ENCODE results near the gene THRAP3.

The THRAP3 gene

DNA sequence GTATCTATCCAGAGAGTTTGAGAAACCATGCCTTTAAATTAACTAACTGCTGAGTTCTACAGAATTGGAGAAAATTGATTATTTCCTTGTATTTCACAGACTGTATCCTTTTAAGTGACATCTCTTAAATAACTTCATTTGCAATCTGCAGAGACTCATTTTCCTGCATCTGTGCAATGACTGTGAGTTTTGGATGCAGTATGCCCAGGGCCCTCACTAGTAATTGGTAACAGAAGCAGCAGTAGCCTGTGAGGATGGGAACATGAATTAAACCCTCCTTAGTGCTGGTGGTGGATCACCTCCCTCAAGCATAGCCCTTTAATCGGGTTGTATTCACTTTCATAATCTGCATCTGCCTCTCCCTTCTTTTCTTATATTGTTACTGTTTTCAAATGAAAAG is 60.3 kb downstream of the THRAP3 start:
- TF ChIP-seq POLR2A (IDR thresholded peaks at IDR 0.05; ENCODE audit: low read length) (no peak), GATA1 (IDR thresholded peaks at IDR 0.05; ENCODE audit: low read depth, low read length) (no peak)
- no peak for DNase-seq

DNA sequence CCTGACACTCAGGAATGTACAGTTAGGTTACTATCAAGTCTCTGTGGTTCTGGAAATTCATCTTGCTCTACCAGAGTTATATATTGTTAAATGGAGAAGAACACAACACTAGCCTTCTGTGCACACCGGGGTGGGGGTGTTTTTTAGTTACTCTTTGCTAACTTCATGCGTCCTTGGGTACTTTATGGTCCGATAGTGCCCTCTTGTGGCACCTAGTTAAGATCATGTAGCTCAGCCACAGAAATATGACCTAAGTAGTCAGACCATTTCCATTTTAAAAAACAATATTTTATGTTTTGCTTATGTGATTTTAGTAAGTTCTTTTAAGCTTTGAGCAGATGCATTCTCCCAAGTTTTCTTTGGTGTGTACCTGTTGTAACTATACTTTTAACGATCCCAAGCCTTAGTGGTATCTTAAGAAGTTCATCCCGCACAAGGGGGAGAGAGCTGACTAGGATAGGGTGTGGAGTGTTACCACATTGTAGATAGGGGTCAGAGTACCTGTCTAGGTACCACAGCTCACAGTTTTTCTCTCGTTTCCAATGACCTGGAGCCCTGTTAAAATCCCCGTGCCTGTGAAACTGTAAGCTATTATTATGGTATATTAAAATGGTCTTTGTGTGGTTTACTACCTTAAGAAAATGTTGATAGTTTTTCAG is 61.3 kb downstream of the THRAP3 start:
- TF ChIP-seq GATA1 (IDR thresholded peaks at IDR 0.05; ENCODE audit: low read depth, low read length) = no peak
- peak; percentile 89 to 94 for DNase-seq

DNA sequence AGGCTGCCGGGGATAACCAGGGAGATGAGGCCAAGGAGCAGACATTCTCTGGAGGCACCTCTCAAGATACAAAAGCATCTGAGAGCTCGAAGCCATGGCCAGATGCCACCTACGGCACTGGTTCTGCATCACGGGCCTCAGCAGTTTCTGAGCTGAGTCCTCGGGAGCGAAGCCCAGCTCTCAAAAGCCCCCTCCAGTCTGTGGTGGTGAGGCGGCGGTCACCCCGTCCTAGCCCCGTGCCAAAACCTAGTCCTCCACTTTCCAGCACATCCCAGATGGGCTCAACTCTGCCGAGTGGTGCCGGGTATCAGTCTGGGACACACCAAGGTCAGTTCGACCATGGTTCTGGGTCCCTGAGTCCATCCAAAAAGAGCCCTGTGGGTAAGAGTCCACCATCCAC is 62.6 kb downstream of the THRAP3 start:
- DNase-seq = no peak

DNA sequence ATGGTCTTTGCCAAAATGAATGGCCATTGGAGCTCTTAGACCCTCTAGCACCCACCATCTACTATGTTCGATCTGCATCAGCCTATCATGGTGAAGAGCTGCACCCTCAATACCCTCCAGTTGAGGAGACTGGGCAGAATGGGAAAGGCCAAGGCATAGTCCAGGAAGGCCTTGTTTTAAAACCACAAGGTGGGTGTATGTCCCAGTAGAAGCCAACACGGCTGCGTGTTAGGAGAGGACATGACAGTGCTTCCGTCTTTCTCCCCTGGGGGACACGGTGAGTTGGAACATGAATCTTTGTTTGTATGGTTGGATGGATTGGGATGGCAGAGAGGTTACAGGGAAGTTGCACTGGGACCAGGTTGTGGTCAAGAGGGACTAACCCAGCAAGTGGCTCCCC is 63.4 kb downstream of the THRAP3 start:
- no peak for DNase-seq
- TF ChIP-seq GATA1 (IDR thresholded peaks at IDR 0.05; ENCODE audit: low read depth, low read length) (no peak), POLR2A (IDR thresholded peaks at IDR 0.05; ENCODE audit: low read length) (no peak)

More for the DNA sequence above, 62.6 kb downstream of the THRAP3 start:
- TF ChIP-seq GATA1 (IDR thresholded peaks at IDR 0.05; ENCODE audit: low read depth, low read length) (no peak), POLR2A (IDR thresholded peaks at IDR 0.05; ENCODE audit: low read length) (no peak)

DNA sequence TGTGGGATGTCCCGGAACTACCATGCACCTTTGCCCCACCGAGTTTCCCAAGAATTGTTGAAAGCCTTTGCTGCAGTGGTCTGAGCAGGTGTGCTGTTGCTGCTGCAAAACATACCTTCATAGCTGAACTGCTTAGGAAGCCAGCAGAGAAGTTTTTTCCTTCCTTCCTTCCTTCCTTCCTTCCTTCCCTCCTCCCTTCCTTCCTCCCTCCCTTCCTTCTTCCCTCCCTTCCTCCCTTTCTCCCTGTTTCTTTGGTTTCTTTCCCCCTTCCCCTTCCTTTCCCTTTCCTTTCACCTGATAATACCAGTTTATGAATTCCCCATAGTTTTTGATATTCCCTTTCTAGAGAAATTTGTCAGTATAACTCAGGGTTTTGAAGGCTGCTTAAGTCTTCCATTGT is 71.1 kb downstream of the THRAP3 start:
- no peak for DNase-seq
- TF ChIP-seq GATA1 (IDR thresholded peaks at IDR 0.05; ENCODE audit: low read depth, low read length) (no peak), POLR2A (IDR thresholded peaks at IDR 0.05; ENCODE audit: low read length) (no peak)

DNA sequence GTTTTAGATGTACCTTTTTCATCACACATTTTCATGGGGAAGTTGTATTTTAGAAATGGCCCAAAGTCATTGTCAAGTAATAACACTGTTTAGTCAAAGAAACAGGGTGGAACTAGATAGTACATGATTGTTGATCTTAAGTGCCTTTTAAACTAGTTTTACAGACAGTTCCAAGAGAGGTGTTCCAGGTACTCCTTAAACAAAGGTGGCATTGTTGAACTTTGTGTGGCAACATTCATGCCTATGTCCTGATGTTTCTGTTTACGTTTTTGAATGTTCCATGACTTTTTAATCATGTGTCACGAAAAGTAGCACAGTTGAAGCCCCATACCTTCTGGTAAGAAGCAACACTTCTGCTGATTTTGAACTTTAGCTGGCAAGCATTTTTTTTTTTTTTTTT is 72.8 kb downstream of the THRAP3 start:
- no peak for TF ChIP-seq GATA1 (IDR thresholded peaks at IDR 0.05; ENCODE audit: low read depth, low read length)
- TF ChIP-seq POLR2A (IDR thresholded peaks at IDR 0.05; ENCODE audit: low read length) = no peak
- no peak for DNase-seq

DNA sequence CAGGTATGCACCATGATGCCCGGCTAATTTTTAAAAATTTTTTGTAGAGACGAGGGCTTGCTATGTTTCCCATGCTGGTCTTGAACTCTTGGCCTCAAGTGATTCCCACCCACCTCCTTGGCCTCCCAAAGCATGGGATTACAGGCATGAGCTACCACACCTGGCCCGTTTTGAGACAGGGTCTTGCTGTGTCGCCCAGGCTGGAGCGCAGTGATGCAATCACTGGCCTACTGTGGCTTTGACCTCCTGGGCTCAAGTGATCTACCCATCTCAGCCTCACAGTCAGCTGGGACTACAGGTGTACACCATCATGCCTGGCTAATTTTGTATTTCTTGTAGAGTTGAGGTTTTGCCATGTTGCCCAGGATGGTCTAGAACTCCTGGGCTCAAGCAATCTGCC is 74.4 kb downstream of the THRAP3 start:
- no peak for DNase-seq
- TF ChIP-seq GATA1 (IDR thresholded peaks at IDR 0.05; ENCODE audit: low read depth, low read length) (no peak), POLR2A (IDR thresholded peaks at IDR 0.05; ENCODE audit: low read length) (no peak)

DNA sequence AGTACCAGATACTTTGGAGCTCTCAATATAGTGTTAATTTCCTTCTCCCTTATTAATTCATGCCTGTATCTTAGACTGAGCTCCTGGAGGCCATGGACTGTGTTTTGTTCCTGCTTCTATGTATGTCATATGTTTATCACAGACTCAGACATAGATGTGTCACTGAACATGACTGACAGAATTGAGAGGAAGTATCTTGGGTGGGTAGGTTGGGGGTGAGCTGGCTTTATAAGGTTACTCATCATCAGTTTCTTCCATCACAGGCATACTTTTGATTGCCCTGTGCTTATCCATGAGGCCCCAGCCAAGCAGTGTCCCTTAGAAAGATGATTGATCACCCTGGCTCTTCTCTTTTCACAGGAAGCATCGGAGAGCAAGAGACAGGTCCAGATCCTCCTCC is 76.3 kb downstream of the THRAP3 start:
- peak; percentile 16 to 69 for DNase-seq
- TF ChIP-seq GATA1 (IDR thresholded peaks at IDR 0.05; ENCODE audit: low read depth, low read length) (no peak), POLR2A (IDR thresholded peaks at IDR 0.05; ENCODE audit: low read length) (no peak)

DNA sequence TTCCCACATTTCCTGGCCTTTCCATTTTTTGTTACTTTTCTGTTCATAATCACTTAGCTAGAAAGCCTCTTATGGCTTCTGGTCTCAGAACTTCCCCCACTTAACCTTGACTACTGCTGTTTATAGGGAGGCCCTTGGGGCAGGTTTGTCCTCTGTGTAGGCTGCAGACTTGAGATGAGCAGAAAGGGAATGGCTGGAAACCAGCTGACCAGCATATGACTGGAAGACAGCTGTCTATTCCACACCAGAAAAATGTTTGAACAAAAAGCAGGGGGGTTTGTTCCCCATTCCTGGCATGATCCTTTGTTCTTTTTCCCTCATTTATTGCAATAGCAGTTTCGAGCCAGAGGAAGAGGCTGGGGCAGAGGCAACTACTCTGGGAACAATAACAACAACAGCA is 77.0 kb downstream of the THRAP3 start:
- TF ChIP-seq POLR2A (IDR thresholded peaks at IDR 0.05; ENCODE audit: low read length) (no peak), GATA1 (IDR thresholded peaks at IDR 0.05; ENCODE audit: low read depth, low read length) (no peak)
- DNase-seq = no peak

DNA sequence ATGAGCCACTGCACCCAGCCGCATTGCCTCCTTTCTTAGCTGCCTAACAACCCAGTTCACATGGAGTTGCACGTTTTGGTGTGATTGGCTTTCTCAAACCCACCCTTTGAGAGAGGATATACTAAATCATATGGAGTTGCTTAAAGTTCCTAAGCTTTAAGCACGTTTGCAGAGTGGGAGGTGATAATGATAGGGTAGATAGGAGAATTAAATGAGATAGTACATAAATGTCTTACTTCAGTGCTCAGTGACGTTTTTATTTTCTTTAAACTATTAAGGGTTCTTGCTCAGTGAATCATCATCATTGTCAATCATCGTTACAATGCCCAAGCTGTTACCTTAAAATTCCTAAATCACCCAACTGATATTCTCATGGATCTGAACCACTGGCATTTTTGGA is 79.0 kb downstream of the THRAP3 start:
- no peak for DNase-seq

DNA sequence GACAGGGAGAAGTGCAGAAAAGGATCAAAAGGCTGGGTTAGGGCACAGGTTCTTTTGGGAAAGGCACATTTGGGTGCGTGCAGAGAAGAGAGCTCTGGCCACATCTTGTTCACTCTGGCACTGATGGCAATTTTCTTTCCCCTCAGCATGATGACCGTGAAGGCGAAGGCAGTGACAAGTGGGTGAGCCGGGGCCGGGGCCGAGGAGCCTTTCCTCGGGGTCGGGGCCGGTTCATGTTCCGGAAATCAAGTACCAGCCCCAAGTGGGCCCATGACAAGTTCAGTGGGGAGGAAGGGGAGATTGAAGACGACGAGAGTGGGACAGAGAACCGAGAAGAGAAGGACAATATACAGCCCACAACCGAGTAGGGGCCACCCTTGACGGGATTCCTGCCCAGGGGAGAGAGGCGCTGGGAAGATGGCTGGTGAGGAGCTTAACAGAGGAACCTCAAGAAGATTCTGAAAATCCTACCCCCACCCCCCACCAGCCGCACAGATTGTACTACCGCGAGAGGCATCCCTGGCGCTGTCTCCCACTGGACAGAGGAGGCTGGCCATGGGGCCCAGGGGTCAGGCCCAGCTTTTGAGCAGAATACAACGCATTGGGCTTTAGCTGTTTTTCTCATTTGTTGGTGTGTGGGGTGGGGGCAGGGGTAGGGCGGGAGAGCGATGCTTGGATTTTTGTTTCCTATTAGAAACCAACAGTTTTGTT is 79.6 kb downstream of the THRAP3 start:
- no peak for TF ChIP-seq POLR2A (IDR thresholded peaks at IDR 0.05; ENCODE audit: low read length)
- TF ChIP-seq GATA1 (IDR thresholded peaks at IDR 0.05; ENCODE audit: low read depth, low read length) = no peak
- DNase-seq = no peak

More for the DNA sequence above, 79.0 kb downstream of the THRAP3 start:
- no peak for TF ChIP-seq POLR2A (IDR thresholded peaks at IDR 0.05; ENCODE audit: low read length)
- TF ChIP-seq GATA1 (IDR thresholded peaks at IDR 0.05; ENCODE audit: low read depth, low read length) = no peak

DNA sequence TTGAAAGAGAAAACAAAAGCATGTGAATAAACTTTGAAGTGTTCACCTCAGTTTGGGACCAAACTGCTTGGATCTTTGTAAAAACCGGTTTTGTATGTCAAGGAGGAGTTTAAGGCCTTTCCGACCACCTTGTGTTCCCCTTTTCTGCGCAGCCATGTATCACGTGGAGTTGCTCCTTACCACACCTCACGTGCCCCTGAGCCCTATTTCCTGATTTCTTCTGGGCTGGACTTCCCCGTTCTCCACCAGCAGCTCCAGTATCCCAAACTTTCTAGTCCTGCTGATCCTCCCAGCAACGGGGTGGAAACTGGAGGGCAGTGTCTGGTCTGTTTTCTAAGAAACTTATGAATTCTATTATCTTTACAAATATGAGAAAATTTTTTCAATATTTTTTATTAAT is 80.3 kb downstream of the THRAP3 start:
- TF ChIP-seq GATA1 (IDR thresholded peaks at IDR 0.05; ENCODE audit: low read depth, low read length) = no peak
- no peak for TF ChIP-seq POLR2A (IDR thresholded peaks at IDR 0.05; ENCODE audit: low read length)
- no peak for DNase-seq

DNA sequence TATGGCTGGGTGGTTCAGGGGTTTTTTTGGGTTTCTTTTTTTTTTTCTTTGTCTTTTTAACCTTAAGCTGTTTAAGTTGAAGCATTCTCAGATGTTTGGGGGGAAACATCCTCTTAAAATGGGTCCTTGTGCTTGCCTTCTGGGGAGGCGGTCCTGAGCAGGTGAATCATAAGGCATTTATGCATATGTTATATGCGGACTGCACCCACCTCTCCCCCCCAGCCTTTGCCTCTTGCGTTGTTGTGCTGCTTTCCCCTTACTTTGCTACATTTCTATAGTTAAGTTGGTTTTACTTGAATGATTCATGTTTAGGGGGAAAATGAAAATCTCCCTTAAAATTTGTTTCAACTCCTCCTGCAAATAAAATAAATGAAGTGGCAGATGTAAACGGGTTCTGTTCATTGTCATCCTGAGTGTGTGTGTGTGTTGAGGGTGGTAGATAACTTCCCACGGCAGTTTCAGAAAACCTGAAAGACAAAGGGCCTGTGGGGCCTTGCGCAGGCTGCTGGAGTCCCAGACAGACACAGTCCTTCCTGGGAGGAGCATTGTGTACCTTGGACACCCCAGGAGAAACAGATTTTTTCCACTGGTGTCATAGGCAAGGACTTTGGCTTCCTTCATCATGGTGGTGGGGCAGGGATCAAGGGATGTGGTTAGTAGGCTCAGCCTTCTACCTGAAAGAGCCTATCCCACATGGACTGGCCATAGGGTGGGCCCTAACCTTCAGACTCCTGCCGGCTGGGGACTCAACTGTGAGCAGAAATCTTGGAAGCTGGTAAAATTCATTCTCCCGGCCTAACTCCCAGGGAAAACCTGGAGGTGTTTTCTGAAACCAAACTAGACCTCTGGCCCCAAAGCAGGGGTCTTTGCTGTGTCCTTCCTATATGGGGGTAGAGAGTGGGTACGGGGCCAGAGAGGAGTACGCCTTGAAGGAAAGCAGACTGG is 81.0 kb downstream of the THRAP3 start:
- DNase-seq = no peak
- TF ChIP-seq GATA1 (IDR thresholded peaks at IDR 0.05; ENCODE audit: low read depth, low read length) (no peak), POLR2A (IDR thresholded peaks at IDR 0.05; ENCODE audit: low read length) (no peak)

DNA sequence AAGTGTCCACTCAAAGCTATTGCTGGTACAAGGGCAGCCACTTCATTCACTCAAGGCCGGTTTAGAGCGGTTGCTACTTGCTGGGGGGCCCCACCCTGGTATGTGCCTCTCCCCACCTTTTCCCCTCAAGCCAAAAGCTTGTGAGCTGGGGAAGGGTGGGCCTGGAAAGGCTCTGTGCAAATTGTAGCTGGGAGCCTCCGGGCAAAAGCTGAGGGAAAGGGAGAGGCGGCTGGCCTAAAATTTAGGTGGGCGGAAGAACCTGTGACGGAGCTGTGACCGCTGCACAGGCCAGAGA is 81.6 kb downstream of the THRAP3 start:
- no peak for TF ChIP-seq POLR2A (IDR thresholded peaks at IDR 0.05; ENCODE audit: low read length)
- no peak for TF ChIP-seq GATA1 (IDR thresholded peaks at IDR 0.05; ENCODE audit: low read depth, low read length)
- DNase-seq = no peak
